Fibroblast of mammary gland (primary cell): ENCODE measurements around the gene SCTR.

Experiments
- DNase-seq: peaks from one replicate; pipeline ENCODE4 v3.0.0-alpha.2; 2010; ENCODE audit warnings: low read depth
- H3K4me3 ChIP-seq: 2 replicates; pipeline ENCODE4 v1.5.1; 2011; ENCODE audit warnings: low read depth, mild to moderate bottlenecking, low read length, moderate library complexity; ENCODE audit not compliant: control insufficient read depth
- TF ChIP-seq, protein P1 (sequence below): conservative IDR thresholded peaks from 2 replicates; pipeline ENCODE4 v1.5.1; 2011; ENCODE audit warnings: low read depth, low read length, inconsistent platforms; ENCODE audit not compliant: control insufficient read depth, insufficient read depth

Gene SCTR

DNA sequence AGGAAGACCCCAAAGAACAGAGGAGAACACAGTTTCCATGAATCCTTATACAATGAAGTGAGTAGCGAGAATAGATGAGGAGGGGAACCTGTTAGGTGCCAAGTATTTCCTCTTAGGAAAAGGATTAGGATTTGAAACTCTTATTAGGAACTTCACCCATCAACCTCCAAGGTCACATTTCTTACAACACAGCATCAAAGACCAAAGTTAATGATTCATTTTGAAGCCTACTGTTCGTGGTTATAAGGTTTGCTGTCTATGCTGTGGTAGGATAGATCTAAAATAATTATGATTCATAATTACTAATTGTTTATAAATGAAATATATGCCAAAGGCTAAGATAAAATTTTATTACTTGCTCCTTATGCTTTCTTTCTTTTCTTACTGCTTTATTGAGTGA is 26.1 kb upstream of the SCTR start:
- DNase-seq, result peak; percentile 32
- H3K4me3 ChIP-seq, result no peak overlapping the region
- TF ChIP-seq, protein P1, sequence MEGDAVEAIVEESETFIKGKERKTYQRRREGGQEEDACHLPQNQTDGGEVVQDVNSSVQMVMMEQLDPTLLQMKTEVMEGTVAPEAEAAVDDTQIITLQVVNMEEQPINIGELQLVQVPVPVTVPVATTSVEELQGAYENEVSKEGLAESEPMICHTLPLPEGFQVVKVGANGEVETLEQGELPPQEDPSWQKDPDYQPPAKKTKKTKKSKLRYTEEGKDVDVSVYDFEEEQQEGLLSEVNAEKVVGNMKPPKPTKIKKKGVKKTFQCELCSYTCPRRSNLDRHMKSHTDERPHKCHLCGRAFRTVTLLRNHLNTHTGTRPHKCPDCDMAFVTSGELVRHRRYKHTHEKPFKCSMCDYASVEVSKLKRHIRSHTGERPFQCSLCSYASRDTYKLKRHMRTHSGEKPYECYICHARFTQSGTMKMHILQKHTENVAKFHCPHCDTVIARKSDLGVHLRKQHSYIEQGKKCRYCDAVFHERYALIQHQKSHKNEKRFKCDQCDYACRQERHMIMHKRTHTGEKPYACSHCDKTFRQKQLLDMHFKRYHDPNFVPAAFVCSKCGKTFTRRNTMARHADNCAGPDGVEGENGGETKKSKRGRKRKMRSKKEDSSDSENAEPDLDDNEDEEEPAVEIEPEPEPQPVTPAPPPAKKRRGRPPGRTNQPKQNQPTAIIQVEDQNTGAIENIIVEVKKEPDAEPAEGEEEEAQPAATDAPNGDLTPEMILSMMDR, result no peak

DNA sequence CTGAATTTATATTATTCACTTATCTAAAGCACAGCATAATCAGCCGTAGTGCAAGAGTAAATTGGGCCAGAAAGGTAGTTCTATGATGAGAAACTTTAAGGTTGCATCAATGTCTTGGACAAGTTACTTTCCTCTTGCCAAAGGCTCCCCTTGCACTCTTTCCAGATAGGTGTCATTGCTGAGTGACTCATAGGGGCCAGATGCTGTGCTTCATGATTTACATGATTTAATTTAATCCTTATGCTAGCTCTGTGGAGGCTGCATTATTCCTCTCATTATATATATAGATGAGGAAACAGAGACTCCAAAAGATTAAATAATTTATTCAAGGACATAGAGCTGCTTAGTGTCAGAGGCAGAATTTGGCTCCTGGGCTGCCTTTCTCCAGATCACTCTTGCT is 25.0 kb upstream of the SCTR start:
- peak; percentile 91 for DNase-seq
- TF ChIP-seq, protein P1, result no peak
- no peak overlapping the region for H3K4me3 ChIP-seq

DNA sequence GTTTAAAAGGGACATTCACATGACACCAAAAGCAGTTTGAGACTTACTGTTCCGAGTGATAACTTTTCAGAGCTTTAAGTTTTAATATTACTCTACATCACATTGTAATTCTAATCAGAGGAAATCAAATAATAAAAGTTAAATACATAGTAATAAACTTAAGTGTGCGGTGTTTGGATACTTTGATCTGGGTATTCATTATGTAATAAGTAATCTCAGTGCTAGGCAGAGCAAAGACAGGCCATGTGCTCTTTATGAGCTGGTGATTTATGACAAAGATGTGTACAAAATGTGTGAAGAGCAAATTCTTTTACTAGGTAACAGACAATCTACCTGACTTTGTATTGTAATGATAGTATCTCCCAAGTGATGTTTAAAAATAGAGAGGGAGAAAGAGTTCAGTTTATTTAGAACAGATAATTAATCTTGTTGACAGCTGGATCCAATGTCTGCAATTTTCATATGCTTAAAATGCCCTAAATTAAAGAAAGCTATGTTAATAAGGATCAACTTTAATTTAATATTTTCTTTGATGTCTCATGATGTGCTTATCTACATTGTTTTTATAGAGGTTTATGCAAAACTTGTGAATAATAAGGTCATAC is 24.3 kb upstream of the SCTR start:
- TF ChIP-seq, protein P1, result no peak
- H3K4me3 ChIP-seq, result no peak overlapping the region
- no peak for DNase-seq

DNA sequence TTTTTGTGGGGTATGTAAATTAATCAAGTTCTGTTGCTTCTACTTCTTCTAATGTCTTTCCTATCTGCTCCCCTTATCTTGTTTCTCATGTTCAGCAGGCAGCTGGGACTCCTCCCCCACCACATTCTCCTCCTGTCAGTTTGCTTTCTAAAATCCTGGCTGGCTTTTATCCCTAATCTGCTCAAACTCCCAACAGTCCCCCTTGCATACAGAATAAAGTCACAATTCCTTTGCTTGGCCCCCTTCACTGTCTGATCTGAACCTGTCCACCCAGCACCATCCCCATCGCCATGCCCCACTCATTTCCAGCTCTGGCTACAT is 22.1 kb upstream of the SCTR start:
- no peak for DNase-seq
- H3K4me3 ChIP-seq, result no peak overlapping the region
- TF ChIP-seq, protein P1, result no peak

DNA sequence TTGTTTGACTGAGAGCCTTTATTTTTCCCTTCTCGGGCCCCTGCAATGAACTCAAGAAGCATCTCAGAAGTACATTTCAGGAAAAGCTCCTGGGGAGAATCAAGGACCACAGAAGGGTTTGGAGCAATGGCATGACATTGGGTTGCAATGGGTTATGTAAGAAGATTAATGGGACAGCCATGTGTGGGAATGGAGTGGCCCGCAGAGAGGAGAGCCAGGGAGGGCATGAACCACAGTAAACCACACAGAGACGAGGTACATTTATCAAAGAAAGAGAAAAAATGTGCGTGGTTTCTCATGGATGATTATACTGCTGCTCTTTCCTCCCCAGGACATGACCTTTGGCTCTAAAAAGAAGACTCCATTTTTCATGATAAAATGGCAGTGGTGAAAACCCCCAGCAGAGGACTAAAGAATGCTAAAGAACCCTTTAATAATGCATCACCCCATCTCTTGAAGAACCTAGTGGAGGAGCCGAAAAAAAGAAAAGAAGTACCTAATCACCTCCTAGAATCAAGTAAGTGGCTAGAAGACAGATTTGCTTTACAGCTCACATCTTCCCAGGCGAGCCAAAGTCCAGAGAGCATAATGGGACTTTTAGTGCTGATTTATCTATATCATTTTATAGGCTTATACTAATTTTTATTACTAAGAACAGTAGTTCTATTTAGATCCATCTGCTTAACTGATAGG is 21.6 kb upstream of the SCTR start:
- TF ChIP-seq, protein P1, result no peak
- H3K4me3 ChIP-seq, result no peak overlapping the region
- peak; percentile 37 for DNase-seq

DNA sequence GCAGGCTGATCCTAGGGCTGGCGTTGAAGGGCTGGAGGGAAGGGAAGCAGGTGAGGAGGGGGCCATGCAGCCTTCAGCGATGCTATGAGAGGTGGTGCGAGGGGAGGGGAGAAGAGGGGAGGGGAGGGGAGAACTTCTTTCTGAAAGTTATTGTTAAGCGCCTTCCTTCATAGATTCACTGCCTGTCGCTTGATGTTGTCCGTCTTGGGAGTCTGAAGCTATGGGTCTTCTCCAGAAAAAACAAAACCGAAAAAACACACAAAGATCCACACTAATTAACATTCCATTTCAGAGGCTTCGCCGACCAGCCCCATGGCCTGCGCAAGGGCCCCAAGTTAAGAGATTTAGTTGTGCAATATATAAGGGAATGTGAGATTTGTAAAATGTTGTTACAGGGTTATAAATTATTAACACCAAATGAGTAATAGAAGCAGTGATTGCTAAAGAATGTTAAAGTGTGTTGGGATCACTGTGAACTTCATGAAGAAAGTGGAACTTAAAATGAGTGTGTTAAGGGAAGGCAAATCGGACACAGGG is 20.7 kb upstream of the SCTR start:
- peak; percentile 26 for DNase-seq
- H3K4me3 ChIP-seq, result no peak overlapping the region
- TF ChIP-seq, protein P1, result no peak
